ENCODE results near the gene CNR2. TPM values are rescaled to one million over a fixed set of nuclear protein-coding genes. Genes with fewer than 3 reads are reported as not detected.
"Not testable (repeated sequence)": the region's sequence is repeated elsewhere in the genome, so short reads cannot be mapped to it uniquely, and the experiment has no call there.

CNR2 gene
- total RNA-seq, 1 donor from 2014 or later, result 0.07 TPM

GRCh38 chr1:23843644-23844043 is 69.5 kb downstream of the CNR2 start:
- intact Hi-C loops (cut with micrococcal nuclease), result no loop called here

DNA sequence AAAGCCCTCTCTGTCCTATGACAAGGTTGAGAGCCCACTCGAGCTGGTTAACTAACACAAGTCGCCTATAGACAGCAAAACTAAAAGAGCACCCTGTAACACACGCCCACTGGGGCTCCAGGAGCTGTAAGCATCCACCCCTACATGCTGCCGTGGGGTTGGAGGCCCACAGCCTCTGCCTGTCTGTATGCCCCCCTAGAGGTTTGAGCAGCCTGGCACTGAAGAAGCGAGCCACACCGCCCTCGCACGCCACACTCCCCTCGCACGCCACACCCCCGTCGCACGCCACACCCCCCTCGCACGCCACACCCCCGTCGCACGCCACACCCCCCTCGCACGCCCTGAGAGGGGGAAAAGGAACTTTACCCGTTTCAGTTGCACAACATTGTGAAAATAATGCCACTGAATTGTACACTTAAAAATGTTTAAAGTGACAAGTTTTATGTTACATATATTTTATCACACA is 74.7 kb downstream of the CNR2 start:
- intact Hi-C loops (cut with micrococcal nuclease), result loop anchor here (1.0 to 2.0 kb wide), 5 partner anchors 13 to 121 kb away; partner anchors contain the start of genes FUCA1, GALE, HMGCL and PNRC2

DNA sequence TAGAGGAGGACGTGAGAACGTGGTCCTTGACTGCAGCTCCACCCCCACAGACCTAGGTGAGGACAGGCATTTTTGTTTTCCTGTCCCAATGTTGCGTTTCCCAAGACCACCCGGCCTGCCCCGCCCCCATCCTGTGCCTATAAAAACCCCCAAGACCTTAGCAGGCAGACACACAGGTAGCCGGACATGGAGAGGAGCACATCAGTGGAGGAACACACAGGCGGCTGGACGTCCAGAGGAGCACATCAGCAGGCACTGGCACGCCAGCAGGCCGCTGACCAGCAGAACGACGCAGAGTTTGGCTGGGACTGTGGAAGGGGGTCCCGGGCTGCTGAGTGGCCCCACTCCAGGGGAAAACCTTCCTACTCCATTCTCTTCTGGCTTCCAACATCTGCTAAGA is 75.3 kb downstream of the CNR2 start:
- intact Hi-C loops (cut with micrococcal nuclease), result loop anchor here (1.0 to 2.0 kb wide), 5 partner anchors 13 to 121 kb away; partner anchors contain the start of genes FUCA1, GALE, HMGCL and PNRC2

GRCh38 chr1:23836037-23836436 is 77.1 kb downstream of the CNR2 start:
- intact Hi-C loops (cut with micrococcal nuclease), result no loop called here

DNA sequence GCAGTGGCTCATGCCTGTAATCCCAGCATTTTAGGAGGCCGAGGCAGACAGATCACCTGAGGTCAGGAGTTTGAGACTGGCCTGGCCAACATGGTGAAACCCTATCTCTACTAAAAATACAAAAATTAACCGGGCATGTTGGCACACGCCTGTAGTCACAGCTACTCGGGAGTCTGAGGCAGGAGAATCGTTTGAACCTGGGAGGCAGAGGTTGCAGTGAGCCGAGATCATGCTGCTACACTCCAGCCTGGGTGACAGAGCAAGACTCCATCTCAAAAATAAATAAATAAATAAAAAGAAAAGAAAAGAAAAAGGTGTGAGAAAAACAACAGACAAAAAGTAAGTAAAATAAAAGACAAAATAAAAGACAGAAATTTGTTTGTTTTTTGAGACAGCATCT is 79.0 kb downstream of the CNR2 start:
- intact Hi-C loops (cut with micrococcal nuclease), result not testable (repeated sequence)

GRCh38 chr1:23827717-23828116 is 85.4 kb downstream of the CNR2 start:
- intact Hi-C loops (cut with micrococcal nuclease), result no loop called here

DNA sequence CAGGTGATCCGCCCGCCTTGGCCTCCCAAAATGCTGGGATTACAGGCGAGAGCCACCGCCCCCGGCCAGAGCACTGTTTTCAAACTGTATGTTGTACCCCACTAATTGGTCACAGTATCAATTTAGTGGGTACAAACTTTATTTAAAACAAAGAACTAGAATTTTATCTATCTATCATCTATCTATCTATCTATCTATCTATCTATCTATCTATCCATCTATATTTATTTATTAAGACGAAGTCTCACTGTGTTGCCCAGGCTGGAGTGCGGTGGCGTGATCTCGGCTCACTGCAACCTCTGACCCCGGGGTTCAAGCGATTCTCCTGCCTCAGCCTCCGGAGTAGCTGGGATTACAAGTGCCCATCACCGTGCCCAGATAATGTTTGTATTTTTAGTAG is 86.6 kb downstream of the CNR2 start:
- intact Hi-C loops (cut with micrococcal nuclease), result not testable (repeated sequence)

DNA sequence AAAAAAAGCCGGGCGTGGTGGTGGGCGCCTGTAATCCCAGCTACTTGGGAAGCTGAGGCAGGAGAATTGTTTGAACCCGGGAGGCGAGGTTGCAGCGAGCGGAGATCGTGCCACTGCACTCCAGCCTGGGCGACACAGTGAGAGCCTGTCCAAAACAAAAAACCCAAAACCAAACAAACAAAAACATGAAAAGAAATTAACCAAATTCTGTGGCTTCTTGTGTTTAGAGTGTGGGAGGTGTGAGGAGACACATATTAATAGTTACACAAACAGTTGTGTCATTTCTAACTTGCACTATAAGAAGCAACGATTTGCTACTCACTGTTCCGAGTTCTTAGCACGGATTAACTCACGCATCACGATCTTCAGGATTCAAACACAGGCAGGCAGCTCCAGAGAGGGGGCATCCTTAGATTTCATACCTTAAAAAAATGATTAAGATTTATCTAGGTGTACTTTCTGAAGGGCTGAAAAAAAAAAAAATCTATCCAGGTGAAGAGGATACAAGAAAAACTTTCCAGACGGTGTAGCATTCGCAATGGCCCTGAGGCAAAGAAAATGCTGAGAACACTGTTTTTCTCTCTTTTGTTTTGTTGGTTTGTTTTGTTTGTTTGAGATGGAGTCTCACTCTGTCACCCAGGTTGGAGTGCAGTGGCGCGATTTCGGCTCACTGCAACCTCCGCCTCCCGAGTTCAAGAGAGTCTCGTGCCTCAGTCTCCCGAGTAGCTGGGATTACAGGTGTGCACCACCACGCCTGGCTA is 87.2 kb downstream of the CNR2 start:
- intact Hi-C loops (cut with micrococcal nuclease), result loop anchor here (1.0 to 2.0 kb wide), 8 partner anchors 12 to 154 kb away; partner anchors contain the start of genes FUCA1, GALE, PITHD1 and PNRC2

DNA sequence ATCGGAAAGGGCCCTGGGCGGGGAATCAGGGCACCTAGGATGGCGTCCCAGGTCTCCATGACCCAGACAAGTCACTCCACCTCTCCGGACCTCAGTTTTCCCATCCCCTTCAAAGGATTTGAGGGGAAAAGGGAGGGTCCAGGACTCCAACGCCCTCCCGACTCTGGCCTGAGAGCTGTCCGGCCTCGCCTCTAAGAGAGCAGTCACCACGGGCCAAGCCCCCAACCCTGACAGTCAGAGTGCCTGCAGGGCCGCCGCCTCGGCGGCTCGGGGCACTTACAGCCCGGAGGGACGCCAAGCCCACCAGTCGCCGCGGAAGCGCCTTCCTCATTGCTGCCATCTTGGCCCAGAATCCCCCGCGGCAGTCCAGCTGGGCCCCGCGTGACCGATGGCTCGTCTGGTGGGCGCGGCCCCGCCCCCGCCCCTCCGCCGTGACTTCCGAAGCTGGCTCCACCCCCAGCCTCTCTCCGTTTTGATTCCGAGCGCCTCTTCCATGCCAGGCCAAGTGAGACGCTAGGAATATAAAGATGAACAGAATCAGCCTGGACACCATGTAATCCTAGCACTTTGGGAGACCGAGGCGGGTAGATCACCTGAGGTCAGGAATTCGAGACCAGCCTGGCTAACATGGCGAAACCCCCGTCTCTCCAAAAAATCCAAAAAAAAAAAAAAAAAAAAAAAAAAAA is 87.9 kb downstream of the CNR2 start, which contains the start of gene HMGCL:
TSS of gene HMGCL (minus strand) at position 354 of the 686 bp plus-strand sequence. CDS start at position 340, 14 bp downstream.
- intact Hi-C loops (cut with micrococcal nuclease), result loop anchor here (1.0 to 2.0 kb wide), 8 partner anchors 13 to 155 kb away; partner anchors contain the start of genes FUCA1, GALE, PITHD1 and PNRC2

- intact Hi-C loops (cut with micrococcal nuclease), result loop anchor here (1.0 to 2.0 kb wide), 8 partner anchors 14 to 156 kb away; partner anchors contain the start of genes FUCA1, GALE, PITHD1 and PNRC2
Measured at GRCh38 chr1:23824711-23825075, 88.5 kb downstream of the CNR2 start.

GRCh38 chr1:23823767-23824166 is 89.4 kb downstream of the CNR2 start:
- intact Hi-C loops (cut with micrococcal nuclease), result loop anchor here (2.0 kb wide), 2 partner anchors 13 to 133 kb away; partner anchors contain the start of gene RPL11

Other genes with a start within 250 kb of the CNR2 start
- gene RPL11, start 221.6 kb downstream of the CNR2 start, total RNA-seq, result 975 and 1,009 TPM in 2 replicates
- gene ELOA, start 169.9 kb downstream of the CNR2 start, total RNA-seq, result 43.0 and 43.6 TPM in 2 replicates
- 57.7 and 59.2 TPM in 2 replicates for gene PITHD1, start 134.9 kb downstream of the CNR2 start, total RNA-seq
- gene LYPLA2, start 122.2 kb downstream of the CNR2 start, total RNA-seq, result 89.3 and 97.6 TPM in 2 replicates
- 20.4 and 20.7 TPM in 2 replicates for gene GALE, start 112.6 kb downstream of the CNR2 start, total RNA-seq
- 22.4 and 23.4 TPM in 2 replicates for gene HMGCL, start 87.9 kb downstream of the CNR2 start, total RNA-seq
- 5.6 and 5.9 TPM in 2 replicates for gene FUCA1, start 45.1 kb downstream of the CNR2 start, total RNA-seq
- gene PNRC2, start 46.5 kb upstream of the CNR2 start, total RNA-seq, result 127 and 154 TPM in 2 replicates
- gene SRSF10, start 67.0 kb upstream of the CNR2 start, total RNA-seq, result 199 and 203 TPM in 2 replicates
- gene MYOM3, start 198.8 kb upstream of the CNR2 start, total RNA-seq, result not detected in 2 replicates
- not detected in 2 replicates for gene IL22RA1, start 229.8 kb upstream of the CNR2 start, total RNA-seq

Data from T-helper 1 cell treated with Interleukin-12 subunit alpha and Interleukin-12 subunit beta and Interleukin-4 antibody, amounts not matched to agents 30 ng/mL and 1 ng/mL, for 36 hours (primary cell).